Pons (tissue), 1 donor: ENCODE results near the gene PLPPR5.
"Not testable (repeated sequence)": the region's sequence is repeated elsewhere in the genome, so short reads cannot be mapped to it uniquely, and the experiment has no call there.

Experiments used
- DNase-seq: peaks from one replicate; pipeline ENCODE4 v3.0.0-alpha.2; 2016; ENCODE audit warnings: low spot score

PLPPR5 gene

GRCh38 chr1:98919211-98919610, 85.5 kb downstream of the PLPPR5 start:
- no peak for DNase-seq

- no peak for DNase-seq
Measured at GRCh38 chr1:98914547-98914946, 90.1 kb downstream of the PLPPR5 start.

- DNase-seq = no peak
Measured at GRCh38 chr1:98910827-98911226, 93.8 kb downstream of the PLPPR5 start.

GRCh38 chr1:98908980-98909379, 95.7 kb downstream of the PLPPR5 start:
- no peak for DNase-seq

- no peak for DNase-seq
Measured at GRCh38 chr1:98906809-98907208, 97.9 kb downstream of the PLPPR5 start.

GRCh38 chr1:98906361-98906760, 98.3 kb downstream of the PLPPR5 start:
- no peak for DNase-seq

GRCh38 chr1:98904684-98905083, 100.0 kb downstream of the PLPPR5 start:
- no peak for DNase-seq

GRCh38 chr1:98903726-98904125, 100.9 kb downstream of the PLPPR5 start:
- no peak for DNase-seq

- DNase-seq = no peak
Measured at GRCh38 chr1:98903261-98903660, 101.4 kb downstream of the PLPPR5 start.

- no peak for DNase-seq
Measured at GRCh38 chr1:98898940-98899339, 105.7 kb downstream of the PLPPR5 start.

- DNase-seq = no peak
Measured at GRCh38 chr1:98897479-98897878, 107.2 kb downstream of the PLPPR5 start.

- DNase-seq = no peak
Measured at GRCh38 chr1:98896711-98897445, 107.8 kb downstream of the PLPPR5 start.

GRCh38 chr1:98893371-98893770, 111.3 kb downstream of the PLPPR5 start:
- DNase-seq = no peak

GRCh38 chr1:98888869-98889268, 115.8 kb downstream of the PLPPR5 start:
- no peak for DNase-seq

- DNase-seq = no peak
Measured at GRCh38 chr1:98887507-98887906, 117.2 kb downstream of the PLPPR5 start.

- DNase-seq = no peak
Measured at GRCh38 chr1:98884864-98885263, 119.8 kb downstream of the PLPPR5 start.

- DNase-seq = no peak
Measured at GRCh38 chr1:98881901-98882300, 122.8 kb downstream of the PLPPR5 start.

- not testable (repeated sequence) for DNase-seq
Measured at GRCh38 chr1:98881234-98881633, 123.4 kb downstream of the PLPPR5 start.

GRCh38 chr1:98874828-98875227, 129.8 kb downstream of the PLPPR5 start:
- DNase-seq = no peak

- DNase-seq = peak; percentile 63
Measured at GRCh38 chr1:98870959-98871903, 133.4 kb downstream of the PLPPR5 start.

- no peak for DNase-seq
Measured at GRCh38 chr1:98865796-98866195, 138.9 kb downstream of the PLPPR5 start.

- no peak for DNase-seq
Measured at GRCh38 chr1:98860329-98860728, 144.3 kb downstream of the PLPPR5 start.

- DNase-seq = no peak
Measured at GRCh38 chr1:98854137-98854536, 150.5 kb downstream of the PLPPR5 start.
